Measurements from ENCODE around the gene HOXC11. TPM values are rescaled to one million over a fixed set of nuclear protein-coding genes. Genes with fewer than 3 reads are reported as not detected.

Gene HOXC11
- total and polyA plus RNA-seq, 2 of the 4 experiments (the other 2 are of a cell fraction) = not detected

GRCh38 chr12:53955036-53955775 lies 17.7 kb upstream of the HOXC11 start:
- H2BK5ac ChIP-seq (ENCODE audit: low read depth, low read length, poor library complexity, severe bottlenecking) = no peak overlapping the region
- no peaks in the 10 kb centered on the region for H3K36me3 ChIP-seq (ENCODE audit: control insufficient read depth, insufficient read depth, low read length)
- 3% methylated on average over 46 of the region's 86 CpGs; no CpG with 5 or more reads in 1 of the 2 experiments for WGBS, 2 experiments (ENCODE audit: extremely low coverage in 2 of 2, insufficient read length in 1 of 2)
- H3K4me3 ChIP-seq (ENCODE audit: insufficient read depth, low read depth, low read length) = no peak overlapping the region
- no peak overlapping the region for H4K8ac ChIP-seq (ENCODE audit: low read depth in 2 of 2, low read length in 2 of 2)
- H3K9ac ChIP-seq (ENCODE audit: low read depth, low read length) = no peak overlapping the region
- no peak overlapping the region for H2BK120ac ChIP-seq (ENCODE audit: low read depth, low read length)
- H4K20me1 ChIP-seq (ENCODE audit: insufficient read depth, low read length) = no peaks in the 10 kb centered on the region
- H3K23ac ChIP-seq (ENCODE audit: low read depth, low read length) = no peak overlapping the region
- POLR2A ChIA-PET (ENCODE audit: unreplicated experiment) = no interaction called here
- intact Hi-C loops (cut with micrococcal nuclease) (no loop called here), dilution Hi-C loops (cut with HindIII; ENCODE audit: low sequenced_read_pairs, unreplicated experiment) (no loop called here), in situ Hi-C loops (cut with MboI; ENCODE audit: low sequenced_read_pairs) (no loop called here)
- TF ChIP-seq RFX5 (IDR thresholded peaks at IDR 0.05; ENCODE audit: low read depth, low read length) (no peak), MAZ (IDR thresholded peaks at IDR 0.05; ENCODE audit: borderline replicate concordance, low read depth, low read length) (no peak), SMC3 (IDR thresholded peaks at IDR 0.05; ENCODE audit: low read depth, low read length) (no peak), RCOR1 (IDR thresholded peaks at IDR 0.05; ENCODE audit: insufficient replicate concordance, low read length) (no peak), POLR2A (IDR thresholded peaks at IDR 0.05; ENCODE audit: low read depth, low read length) (no peak), USF2 (IDR thresholded peaks at IDR 0.05; ENCODE audit: low read depth, low read length) (no peak), CEBPB (IDR thresholded peaks at IDR 0.05; ENCODE audit: low read depth, low read length) (no peak), ELK1 (IDR thresholded peaks at IDR 0.05; ENCODE audit: borderline replicate concordance, low read depth, low read length) (no peak), BHLHE40 (IDR thresholded peaks at IDR 0.05; ENCODE audit: low read depth, low read length) (no peak), CTCF (conservative IDR thresholded peaks at IDR 0.05; ENCODE audit: low read depth, low read length) (no peak), FOS (IDR thresholded peaks at IDR 0.05; ENCODE audit: low read depth, low read length) (no peak), CHD1 (IDR thresholded peaks at IDR 0.05; ENCODE audit: low read depth, low read length) (no peak), MXI1 (IDR thresholded peaks at IDR 0.05; ENCODE audit: borderline replicate concordance, low read depth, low read length) (no peak), NFE2L2 (IDR thresholded peaks at IDR 0.05; ENCODE audit: low read depth, low read length) (no peak), RAD21 (IDR thresholded peaks at IDR 0.05; ENCODE audit: low read length) (no peak), MAFK (IDR thresholded peaks at IDR 0.05; ENCODE audit: low read depth, low read length) (no peak)
- ATAC-seq (ENCODE audit: low read depth) (no peak), DNase-seq (no peak)
- no peak overlapping the region for H3K14ac ChIP-seq (replicated peaks; ENCODE audit: low read depth, low read length)
- H3K18ac ChIP-seq (ENCODE audit: low read depth, low read length) = no peak overlapping the region
- no peak overlapping the region for H4K91ac ChIP-seq (ENCODE audit: insufficient read depth, low read depth, low read length)
- H3K56ac ChIP-seq (ENCODE audit: extremely low read depth, insufficient read depth, low read length) = no peak overlapping the region
- no peak overlapping the region for H3K4me2 ChIP-seq (ENCODE audit: low read depth, low read length)
- H3K9me1 ChIP-seq (ENCODE audit: insufficient read depth, low read length) = no peaks in the 10 kb centered on the region
- no peaks in the 10 kb centered on the region for H3K4me1 ChIP-seq (ENCODE audit: control insufficient read depth, insufficient read depth, low read length)
- CTCF ChIA-PET = no interaction called here
- BruUV-seq (replicated peaks) = no TSS peak
- H3K9me3 ChIP-seq (ENCODE audit: control insufficient read depth, insufficient read depth, low read length) = peaks cover 3% of the 10 kb centered on the region
- no peak overlapping the region for H2AFZ ChIP-seq (replicated peaks; ENCODE audit: low read length, poor library complexity)
- H2AK5ac ChIP-seq (ENCODE audit: low read depth, low read length) = no peak overlapping the region
- H3K79me1 ChIP-seq (ENCODE audit: low read depth in 1 of 2, low read length in 2 of 2) = no peaks in the 10 kb centered on the region
- H2BK20ac ChIP-seq (ENCODE audit: low read depth, low read length) = no peak overlapping the region
- H3K27ac ChIP-seq (ENCODE audit: insufficient read depth, low read length) = no peak overlapping the region
- peaks cover 96% of the 10 kb centered on the region for H3K27me3 ChIP-seq (ENCODE audit: control insufficient read depth, insufficient read depth, low read length)
- no peak overlapping the region for H3K4ac ChIP-seq (ENCODE audit: low read depth, low read length)
- H2AK9ac ChIP-seq (replicated peaks; ENCODE audit: low read depth, low read length, poor library complexity) = no peak overlapping the region
- no peak overlapping the region for H4K5ac ChIP-seq (ENCODE audit: low read depth, low read length)
- no peak overlapping the region for H2BK15ac ChIP-seq (ENCODE audit: low read depth, low read length)
